GM18868 (cell line): ENCODE results near the gene KCNB1.
"Not testable (repeated sequence)": the region's sequence is repeated elsewhere in the genome, so short reads cannot be mapped to it uniquely, and the experiment has no call there.

Source experiments
- ATAC-seq: cut with Tn5 transposase; IDR thresholded peaks from one replicate; pipeline ENCODE4 v1.9.1; 2021; ENCODE audit warnings: mild to moderate bottlenecking, moderate library complexity; ENCODE audit not compliant: unreplicated experiment

KCNB1 gene

GRCh38 chr20:49330701-49331615 is 151.5 kb downstream of the KCNB1 start:
- ATAC-seq: no peak

GRCh38 chr20:49328790-49329189 is 153.7 kb downstream of the KCNB1 start:
- no peak for ATAC-seq

- ATAC-seq: no peak
Observed at GRCh38 chr20:49326026-49326425, 156.4 kb downstream of the KCNB1 start.

GRCh38 chr20:49324306-49324705 is 158.2 kb downstream of the KCNB1 start:
- ATAC-seq: no peak

GRCh38 chr20:49323622-49324238 is 158.7 kb downstream of the KCNB1 start:
- ATAC-seq: no peak

- no peak for ATAC-seq
Observed at GRCh38 chr20:49320460-49320859, 162.0 kb downstream of the KCNB1 start.

GRCh38 chr20:49319208-49319809 is 163.2 kb downstream of the KCNB1 start:
- ATAC-seq: no peak

GRCh38 chr20:49318430-49319207 is 163.8 kb downstream of the KCNB1 start:
- no peak for ATAC-seq

GRCh38 chr20:49318091-49318429 is 164.4 kb downstream of the KCNB1 start:
- no peak for ATAC-seq

- ATAC-seq: no peak
Observed at GRCh38 chr20:49316704-49317103, 165.8 kb downstream of the KCNB1 start.

- no peak for ATAC-seq
Observed at GRCh38 chr20:49315580-49315979, 166.9 kb downstream of the KCNB1 start.

- not testable (repeated sequence) for ATAC-seq
Observed at GRCh38 chr20:49314052-49314451, 168.4 kb downstream of the KCNB1 start.
